HEK293T (cell line): Measurements from ENCODE around the gene HYKK.

Experiments
- CTCF ChIA-PET: fragments of 350-600 bp; formaldehyde crosslinking; extraction: SDS; loops from one replicate; lab custom pipeline; 2021; ENCODE audit warnings: antibody characterized with exemption, inconsistent platforms; lab: Yijun Ruan, JAX
- POLR2A ChIA-PET: fragments of 350-600 bp; formaldehyde crosslinking; extraction: SDS; loops from one replicate; lab custom pipeline; 2020; ENCODE audit warnings: antibody characterized with exemption, inconsistent platforms; lab: Yijun Ruan, JAX
- DNase-seq: peaks from one replicate; pipeline ENCODE4 v3.0.0; 2012; ENCODE audit warnings: mixed read lengths; ENCODE audit errors: extremely low spot score
- ARNT ChIP-seq: fragments of 450-650 bp; IDR thresholded peaks from 2 replicates; pipeline ENCODE4 v1.6.1; 2017; ENCODE audit warnings: mild to moderate bottlenecking
- BHLHE40 ChIP-seq: fragments of 450-650 bp; IDR thresholded peaks from 2 replicates; pipeline ENCODE4 v1.6.1; 2016; ENCODE audit warnings: mild to moderate bottlenecking, moderate library complexity, borderline replicate concordance
- CTBP1 ChIP-seq: fragments of 450-650 bp; IDR thresholded peaks from 2 replicates; pipeline ENCODE4 v1.6.1; 2016; ENCODE audit warnings: borderline replicate concordance
- ELF4 ChIP-seq: fragments of 450-650 bp; IDR thresholded peaks from 2 replicates; pipeline ENCODE4 v1.6.1; 2017; ENCODE audit warnings: antibody characterized with exemption
- FOXA1 ChIP-seq: fragments of 450-650 bp; IDR thresholded peaks from 2 replicates; pipeline ENCODE4 v1.6.1; 2016; ENCODE audit warnings: mild to moderate bottlenecking
- FOXK2 ChIP-seq: fragments of 450-650 bp; IDR thresholded peaks from 2 replicates; pipeline ENCODE4 v1.6.1; 2016; ENCODE audit warnings: mild to moderate bottlenecking
- FOXM1 ChIP-seq: fragments of 450-650 bp; IDR thresholded peaks from 2 replicates; pipeline ENCODE4 v1.6.1; 2017; ENCODE audit warnings: mild to moderate bottlenecking, borderline replicate concordance
- HDGF ChIP-seq: fragments of 450-650 bp; IDR thresholded peaks from 2 replicates; pipeline ENCODE4 v1.6.1; 2017; ENCODE audit warnings: antibody characterized with exemption, borderline replicate concordance
- L3MBTL2 ChIP-seq: fragments of 450-650 bp; conservative IDR thresholded peaks from 2 replicates; pipeline ENCODE4 v1.6.1; 2016; ENCODE audit warnings: mild to moderate bottlenecking
- LEF1 ChIP-seq: fragments of 450-650 bp; IDR thresholded peaks from 2 replicates; pipeline ENCODE4 v1.6.1; 2017; ENCODE audit warnings: mild to moderate bottlenecking, borderline replicate concordance
- NFRKB ChIP-seq: fragments of 450-650 bp; IDR thresholded peaks from 2 replicates; pipeline ENCODE4 v1.6.1; 2016; ENCODE audit warnings: mild to moderate bottlenecking, moderate library complexity
- SP1 ChIP-seq: fragments of 450-650 bp; IDR thresholded peaks from 2 replicates; pipeline ENCODE4 v1.6.1; 2017
- SUZ12 ChIP-seq: fragments of 450-650 bp; IDR thresholded peaks from 2 replicates; pipeline ENCODE4 v1.6.1; 2016; ENCODE audit warnings: mild to moderate bottlenecking
- TARDBP ChIP-seq: fragments of 450-650 bp; IDR thresholded peaks from 2 replicates; pipeline ENCODE4 v1.6.1; 2016
- ZNF384 ChIP-seq: fragments of 450-650 bp; IDR thresholded peaks from 2 replicates; pipeline ENCODE4 v1.6.1; 2016
- TF ChIP-seq, protein P1 (sequence below): fragments of 450-650 bp; IDR thresholded peaks from 2 replicates; pipeline ENCODE4 v1.6.1; 2016

HYKK gene

DNA sequence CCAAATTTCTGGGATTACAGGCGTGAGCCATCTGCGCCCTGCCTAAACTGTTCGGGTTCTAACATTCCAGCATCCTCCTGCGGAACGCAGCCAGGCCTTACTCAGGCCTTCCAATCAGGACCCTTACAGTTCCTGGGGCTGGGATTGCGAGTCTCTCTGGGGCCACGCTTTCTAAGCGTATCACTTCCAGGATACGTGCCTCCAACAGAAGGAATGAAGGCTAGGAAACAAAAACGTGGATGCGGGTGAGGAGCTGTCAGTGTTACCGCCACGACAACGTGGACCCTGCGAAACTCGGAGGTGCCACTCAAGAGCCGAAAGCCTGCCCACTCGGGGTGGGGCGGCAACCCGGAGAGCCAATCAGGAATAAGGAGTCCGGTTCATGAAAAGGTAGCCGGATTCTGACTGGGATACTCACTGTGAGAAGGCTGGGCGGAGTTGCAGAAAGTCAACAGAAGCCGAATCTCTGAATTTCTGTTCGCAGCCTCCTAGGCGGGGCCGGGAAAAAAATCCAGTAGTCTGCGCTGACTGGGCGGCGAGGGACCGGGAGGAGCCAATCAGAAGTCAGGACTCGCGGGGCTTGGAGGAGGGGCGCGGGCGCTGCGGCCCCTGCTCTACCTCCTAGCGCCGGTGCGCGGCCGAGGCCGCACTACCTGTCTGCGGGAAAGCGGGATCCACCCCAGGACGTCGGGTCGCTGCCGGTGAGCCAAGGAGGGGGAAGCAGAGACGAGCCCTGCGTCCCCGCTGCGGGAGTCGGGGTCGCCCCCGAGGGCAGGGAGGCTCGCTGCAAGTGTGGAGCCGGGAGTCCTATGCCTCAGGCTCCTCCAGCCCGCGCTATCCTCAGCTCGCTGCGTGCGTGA is at the start of gene HYKK:
HYKK (plus strand) TSS at position 607 of the 860 bp plus-strand sequence. CDS start 5,512 bp downstream, outside the sequence.
- CTCF ChIA-PET = interaction anchor here (0.6 to 0.7 kb wide), 2 partner anchors 112 to 113 kb away, joined by 3 to 4 read pairs; no protein-coding TSS in a partner anchor
- TF ChIP-seq, protein P1, sequence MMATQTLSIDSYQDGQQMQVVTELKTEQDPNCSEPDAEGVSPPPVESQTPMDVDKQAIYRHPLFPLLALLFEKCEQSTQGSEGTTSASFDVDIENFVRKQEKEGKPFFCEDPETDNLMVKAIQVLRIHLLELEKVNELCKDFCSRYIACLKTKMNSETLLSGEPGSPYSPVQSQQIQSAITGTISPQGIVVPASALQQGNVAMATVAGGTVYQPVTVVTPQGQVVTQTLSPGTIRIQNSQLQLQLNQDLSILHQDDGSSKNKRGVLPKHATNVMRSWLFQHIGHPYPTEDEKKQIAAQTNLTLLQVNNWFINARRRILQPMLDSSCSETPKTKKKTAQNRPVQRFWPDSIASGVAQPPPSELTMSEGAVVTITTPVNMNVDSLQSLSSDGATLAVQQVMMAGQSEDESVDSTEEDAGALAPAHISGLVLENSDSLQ = peak; percentile 99
- TF ChIP-seq SUZ12 (no peak), L3MBTL2 (peak; percentile 71), ELF4 (no peak), BHLHE40 (no peak), CTBP1 (no peak)

GRCh38 chr15:78460737-78461136 is 46.6 kb upstream of the HYKK start:
- DNase-seq = no peak
- POLR2A ChIA-PET = interaction anchor here (1.2 to 1.3 kb wide), 2 partner anchors 22 to 161 kb away, joined by 5 to 7 read pairs; partner anchors contain the start of genes IREB2 and SKIC8
- TF ChIP-seq SUZ12 = no peak
- no peak for TF ChIP-seq SP1
- no peak for TF ChIP-seq ARNT
- TF ChIP-seq HDGF = no peak
- no peak for TF ChIP-seq L3MBTL2
- no peak for TF ChIP-seq NFRKB
- no peak for TF ChIP-seq TARDBP
- TF ChIP-seq ZNF384 = no peak
- TF ChIP-seq BHLHE40 = no peak
- TF ChIP-seq CTBP1 = no peak
- TF ChIP-seq, protein P1 = no peak
- TF ChIP-seq FOXA1 = no peak
- no peak for TF ChIP-seq ELF4
- TF ChIP-seq FOXK2 = no peak
- CTCF ChIA-PET = interaction anchor here (0.7 kb wide), 1 partner anchor 26 kb away, joined by 3 read pairs; no protein-coding TSS in a partner anchor

More for the DNA sequence above, at the start of gene HYKK:
- POLR2A ChIA-PET = interaction anchor here (0.7 to 4.0 kb wide), 9 partner anchors 10 to 208 kb away, joined by 3 to 27 read pairs (median 5); partner anchors contain the start of genes CHRNA5, IREB2, PSMA4 and SKIC8
- peak; percentile 97 for DNase-seq

DNA sequence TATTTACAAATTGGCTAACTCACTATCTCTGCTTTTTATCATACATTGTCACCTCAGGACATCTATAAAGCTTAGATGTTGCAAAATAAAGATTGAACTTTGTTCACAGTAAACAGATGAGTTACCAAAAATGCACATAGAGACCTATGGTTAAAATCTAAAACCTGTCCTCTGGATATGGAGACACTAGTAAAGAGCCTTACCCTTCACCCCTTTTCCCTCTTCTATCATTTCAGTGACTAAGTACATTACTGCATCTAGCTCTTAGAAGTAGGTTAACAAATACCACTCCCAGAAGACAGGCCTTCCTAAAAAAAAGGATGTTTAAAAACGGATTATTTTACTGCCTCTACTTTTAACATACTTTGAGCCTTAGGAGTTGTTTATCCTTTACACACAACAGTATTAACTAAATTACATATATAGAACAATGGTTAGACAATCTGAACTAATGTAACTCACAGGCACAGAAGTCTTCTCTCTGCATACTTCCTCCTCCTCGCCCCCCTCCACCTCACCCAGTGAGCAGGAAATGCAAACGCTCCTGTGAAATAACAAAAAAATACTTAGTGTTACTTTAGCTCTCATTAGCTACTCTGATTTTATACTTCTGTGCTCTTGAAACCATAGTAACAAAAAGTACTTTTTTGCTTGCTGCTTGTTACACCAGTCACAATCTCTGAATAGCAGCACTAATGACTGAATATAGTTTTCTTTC is 46.0 kb upstream of the HYKK start:
- TF ChIP-seq ELF4 = no peak
- no peak for TF ChIP-seq SP1
- no peak for TF ChIP-seq HDGF
- TF ChIP-seq BHLHE40 = no peak
- ChIA-PET POLR2A (interaction anchor here (1.2 to 1.3 kb wide), 2 partner anchors 23 to 162 kb away, joined by 5 to 7 read pairs; partner anchors contain the start of genes IREB2 and SKIC8), CTCF (no interaction called here)
- no peak for DNase-seq

DNA sequence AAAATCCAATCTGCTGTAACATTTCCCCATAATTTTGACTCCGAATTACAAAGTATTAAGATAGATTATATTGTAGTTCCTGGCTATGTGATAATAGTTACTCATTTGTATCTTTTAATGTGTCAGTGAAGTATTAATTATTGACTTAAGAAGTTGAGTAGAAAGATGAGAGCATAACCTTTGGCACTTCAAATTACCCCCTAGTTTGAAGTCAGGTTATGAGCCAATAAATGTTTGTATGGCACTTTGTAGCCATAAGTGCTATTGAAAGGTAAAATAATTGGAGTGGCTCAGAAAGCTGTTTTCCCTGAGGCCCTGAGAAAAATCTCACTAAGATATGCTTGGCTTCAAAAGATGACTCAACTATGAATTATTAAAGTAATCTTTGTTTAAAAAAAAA is 38.3 kb upstream of the HYKK start:
- CTCF ChIA-PET = no interaction called here
- no peak for TF ChIP-seq L3MBTL2
- TF ChIP-seq NFRKB = no peak
- TF ChIP-seq SUZ12 = no peak
- no peak for TF ChIP-seq FOXA1
- no peak for TF ChIP-seq TARDBP
- no peak for TF ChIP-seq LEF1
- no peak for TF ChIP-seq SP1
- TF ChIP-seq CTBP1 = no peak
- TF ChIP-seq FOXM1 = no peak
- no peak for TF ChIP-seq ARNT
- no peak for TF ChIP-seq ZNF384
- no peak for TF ChIP-seq FOXK2
- no peak for TF ChIP-seq ELF4
- TF ChIP-seq, protein P1 = no peak
- POLR2A ChIA-PET = no interaction called here
- no peak for DNase-seq

GRCh38 chr15:78477295-78477694 is 30.1 kb upstream of the HYKK start:
- ChIA-PET CTCF (no interaction called here), POLR2A (no interaction called here)
- DNase-seq = no peak
- TF ChIP-seq CTBP1 (no peak), FOXK2 (no peak)

DNA sequence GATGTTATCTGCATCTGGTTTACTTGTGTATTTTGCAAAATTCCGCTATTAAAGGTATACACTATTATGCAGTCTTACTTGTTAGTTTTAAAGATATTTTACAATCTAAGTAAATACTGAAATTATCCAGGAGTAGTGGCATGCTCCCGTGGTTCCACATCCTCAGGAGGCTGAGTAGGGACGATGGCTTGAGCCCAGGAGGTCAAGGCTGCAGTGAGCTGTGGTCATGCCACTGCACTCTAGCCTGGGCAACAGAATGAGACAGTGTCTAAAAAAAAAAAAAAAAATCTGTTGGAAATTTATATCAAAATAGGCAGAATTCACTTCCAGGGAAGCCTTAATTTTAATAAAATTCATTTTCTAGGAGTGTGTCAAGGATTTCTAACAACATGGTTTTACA is 27.7 kb upstream of the HYKK start:
- DNase-seq = no peak
- ChIA-PET POLR2A (no interaction called here), CTCF (no interaction called here)
- TF ChIP-seq ELF4 (no peak), SP1 (no peak)
